Liver (tissue), 9 donors: ENCODE data around the gene SP3. TPM values are rescaled to one million over a fixed set of nuclear protein-coding genes. Genes with fewer than 3 reads are reported as not detected.

Experiments used
- DNase-seq: peaks from one replicate; pipeline ENCODE4 v3.0.0-alpha.2; 2017; ENCODE audit warnings: low spot score
- H3K27ac ChIP-seq, 2 donors: one replicate each; pipeline ENCODE4 v1.7.0; 2013; ENCODE audit warnings: inconsistent platforms in 2 of 2, low read length in 2 of 2, control low read depth in 1 of 2, low read depth in 1 of 2, mild to moderate bottlenecking in 1 of 2
- H3K27me3 ChIP-seq, 4 donors: one replicate each; pipeline versions ENCODE4 v1.6.1 to v1.7.0; 2013; ENCODE audit warnings: low read length in 3 of 4, inconsistent platforms in 1 of 4, mild to moderate bottlenecking in 1 of 4, moderate library complexity in 1 of 4; ENCODE audit not compliant: control insufficient read depth in 4 of 4, insufficient read depth in 4 of 4
- H3K36me3 ChIP-seq, 4 donors: one replicate each; pipeline versions ENCODE4 v1.6.1 to v1.7.0; 2013; ENCODE audit warnings: low read length in 3 of 4, mild to moderate bottlenecking in 3 of 4, low read depth in 1 of 4, moderate library complexity in 1 of 4; ENCODE audit not compliant: control insufficient read depth in 4 of 4, insufficient read depth in 3 of 4
- H3K4me1 ChIP-seq, 4 donors: one replicate each; pipeline versions ENCODE4 v1.6.1 to v1.7.0; 2013; ENCODE audit warnings: low read length in 3 of 4, mild to moderate bottlenecking in 3 of 4, moderate library complexity in 1 of 4; ENCODE audit not compliant: control insufficient read depth in 4 of 4, insufficient read depth in 4 of 4
- H3K4me3 ChIP-seq, 3 donors: one replicate each; pipeline versions ENCODE4 v1.6.1 to v1.7.0; 2013; ENCODE audit warnings: low read length in 3 of 3, control low read depth in 1 of 3, low read depth in 1 of 3, mild to moderate bottlenecking in 1 of 3
- H3K9ac ChIP-seq, 2 donors: one replicate each; pipeline ENCODE4 v1.7.0; 2013; ENCODE audit warnings: low read length in 2 of 2, mild to moderate bottlenecking in 2 of 2, moderate library complexity in 2 of 2, control low read depth in 1 of 2, low read depth in 1 of 2
- H3K9me3 ChIP-seq, 4 donors: one replicate each; pipeline versions ENCODE4 v1.6.1 to v1.7.0; 2013; ENCODE audit warnings: low read length in 3 of 4; ENCODE audit not compliant: control insufficient read depth in 4 of 4
- EGR1 ChIP-seq, 2 donors: IDR thresholded peaks; 2 replicates each; pipeline ENCODE4 v1.6.1; 2016 to 2018; ENCODE audit warnings: antibody characterized with exemption in 2 of 2, low read depth in 2 of 2
- FOXA1 ChIP-seq: IDR thresholded peaks from 2 replicates; pipeline ENCODE4 v1.6.1; 2016; ENCODE audit warnings: antibody characterized with exemption
- FOXA2 ChIP-seq: IDR thresholded peaks from 2 replicates; pipeline ENCODE4 v1.6.1; 2016; ENCODE audit warnings: antibody characterized with exemption
- GABPA ChIP-seq, 2 donors: IDR thresholded peaks in 1 of 2; conservative IDR thresholded peaks in 1 of 2; 2 replicates each; pipeline ENCODE4 v1.6.1; 2016; ENCODE audit warnings: antibody characterized with exemption in 2 of 2, mild to moderate bottlenecking in 1 of 2, moderate library complexity in 1 of 2
- HNF4A ChIP-seq, 2 donors: conservative IDR thresholded peaks; 2 replicates each; pipeline ENCODE4 v1.6.1; 2016; ENCODE audit warnings: antibody characterized with exemption in 2 of 2, mild to moderate bottlenecking in 2 of 2
- HNF4G ChIP-seq: IDR thresholded peaks from 2 replicates; pipeline ENCODE4 v1.6.1; 2016; ENCODE audit warnings: antibody characterized with exemption
- JUND ChIP-seq, 2 donors: IDR thresholded peaks; 2 replicates each; pipeline ENCODE4 v1.6.1; 2016; ENCODE audit warnings: antibody characterized with exemption in 2 of 2
- NR2F2 ChIP-seq: IDR thresholded peaks from 2 replicates; pipeline ENCODE4 v1.6.1; 2016; ENCODE audit warnings: antibody characterized with exemption
- RAD21 ChIP-seq, 2 donors: IDR thresholded peaks; 2 replicates each; pipeline ENCODE4 v1.6.1; 2016; ENCODE audit warnings: antibody characterized with exemption in 2 of 2, mild to moderate bottlenecking in 2 of 2
- RXRA ChIP-seq, 2 donors: IDR thresholded peaks; 2 replicates each; pipeline ENCODE4 v1.6.1; 2017 to 2018; ENCODE audit warnings: antibody characterized with exemption in 2 of 2, mild to moderate bottlenecking in 1 of 2
- SP1 ChIP-seq: IDR thresholded peaks from 2 replicates; pipeline ENCODE4 v1.6.1; 2018; ENCODE audit warnings: antibody characterized with exemption, mild to moderate bottlenecking
- TAF1 ChIP-seq: conservative IDR thresholded peaks from 2 replicates; pipeline ENCODE4 v1.6.1; 2016; ENCODE audit warnings: antibody characterized with exemption, mild to moderate bottlenecking
- YY1 ChIP-seq: IDR thresholded peaks from 2 replicates; pipeline ENCODE4 v1.6.1; 2016; ENCODE audit warnings: antibody characterized with exemption, mild to moderate bottlenecking
- WGBS: extraction: QIAGEN DNeasy Blood & Tissue Kit; methylation state at CpG from one replicate; pipeline ENCODE4 v1.1.7; 2013; 5-methylcytosine and 5-hydroxymethylcytosine counted together
- polyA plus RNA-seq, 2 donors: library from polyadenylated mRNA; stranded (reverse) in 1 of 2; unstranded in 1 of 2; fragments of 200-250 nt in 1 of 2; fragments of >200 nt in 1 of 2; fragmentation: Nextera tagmentation in 1 of 2; extraction: Ambion mirVana in 1 of 2; gene quantifications; one replicate each; pipeline versions ENCODE4 v1.2.1 to v1.2.3, GENCODE V29; 2013 to 2015
- total RNA-seq, 2 donors: library from RNA; depleted of rRNA; stranded (reverse); fragments of >200 nt; gene quantifications; one replicate each; pipeline ENCODE4 v1.2.3, GENCODE V29; 2014
- TF ChIP-seq, protein P1 (sequence below): IDR thresholded peaks from 2 replicates; pipeline ENCODE4 v1.6.1; 2016; ENCODE audit warnings: antibody characterized with exemption
- TF ChIP-seq, protein P2 (sequence below): fragments of 150-350 bp; IDR thresholded peaks from 2 replicates; pipeline ENCODE4 v1.5.1; 2017; ENCODE audit warnings: improper control_type of control experiment, low read depth, low read length; ENCODE audit not compliant: missing input control
- TF ChIP-seq, protein P3 (sequence below): IDR thresholded peaks from 2 replicates; pipeline ENCODE4 v1.6.1; 2016; ENCODE audit warnings: antibody characterized with exemption
- TF ChIP-seq, protein P4 (sequence below): IDR thresholded peaks from 2 replicates; pipeline ENCODE4 v1.6.1; 2016; ENCODE audit warnings: antibody characterized with exemption
- TF ChIP-seq, protein P5 (sequence below): IDR thresholded peaks from 2 replicates; pipeline ENCODE4 v1.6.1; 2016; ENCODE audit warnings: antibody characterized with exemption, mild to moderate bottlenecking
- donor health status: healthy.
- donor health status: healthy.
- donor health status: healthy.
- donor health status: healthy.
- donor health status: healthy.

SP3 gene
- total RNA-seq (10 to 100 TPM; 55.4 to 83.7 TPM), polyA plus RNA-seq (10 to 100 TPM in 1 of 2 donors, 1 to 10 TPM in 1; 10.0 to 11.0 TPM)

DNA sequence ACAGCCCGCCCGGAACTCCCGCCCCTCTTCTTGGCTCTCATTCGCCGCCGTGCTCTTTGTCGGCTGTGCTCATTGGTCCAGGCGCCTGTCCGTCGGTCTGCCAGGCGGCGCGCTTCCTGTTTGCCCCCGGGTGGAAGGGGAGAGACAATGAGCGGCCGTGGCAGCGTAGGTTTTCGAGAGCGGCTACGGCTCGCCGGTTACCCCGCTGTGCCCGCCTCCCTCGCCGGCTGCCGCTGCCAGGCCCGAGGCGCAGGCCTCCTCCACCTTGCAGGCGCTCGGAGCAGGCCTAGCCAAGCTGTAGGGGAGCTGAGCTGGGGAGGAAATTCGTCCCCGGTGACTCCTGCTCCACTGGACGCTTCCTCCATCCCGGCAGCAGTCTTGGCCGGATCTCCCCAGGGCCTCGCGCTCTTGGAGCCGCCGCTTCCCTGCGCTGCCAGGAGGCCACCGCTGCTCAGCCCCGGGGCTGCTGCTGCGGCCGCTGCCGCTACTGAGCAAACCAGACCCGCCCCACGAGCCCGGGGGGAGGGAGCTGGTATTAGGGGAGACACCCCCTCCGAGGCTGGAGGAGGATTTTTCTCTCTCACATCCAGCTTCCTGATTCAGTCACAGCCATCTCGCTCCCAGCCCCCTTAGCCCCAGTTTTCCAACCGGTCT lies at the start of gene SP3:
TSS of gene SP3 (minus strand) at position 2 of the 654 bp plus-strand sequence. CDS start 202 bp downstream, outside the sequence.
- H3K27ac ChIP-seq = peak within 1 kb of the TSS; percentile 100
- under 1% methylated on average over 52 of the region's 52 CpGs for WGBS
- peaks cover 0 to 37% (median 20%) of the 10 kb centered on the region in 4 donors for H3K4me1 ChIP-seq
- peak within 1 kb of the TSS; percentile 73 to 82 for H3K9ac ChIP-seq
- H3K27me3 ChIP-seq = no peaks in the 10 kb centered on the region
- H3K4me3 ChIP-seq = peak within 1 kb of the TSS; percentile 51 to 97 (median 97)
- H3K9me3 ChIP-seq = no peaks in the 10 kb centered on the region
- DNase-seq = peak; percentile 96
- H3K36me3 ChIP-seq = no peaks in the 10 kb centered on the region
- TF ChIP-seq FOXA2 (no peak), FOXA1 (no peak), RAD21 (IDR thresholded peaks at IDR 0.05) (peak in 1 of 2 donors; percentile 58), JUND (IDR thresholded peaks at IDR 0.05) (no peak), YY1 (peak; percentile 90), NR2F2 (no peak), HNF4A (conservative IDR thresholded peaks at IDR 0.05) (no peak), SP1 (peak; percentile 90), GABPA (IDR thresholded peaks at IDR 0.05 in 1 of 2, conservative IDR thresholded peaks at IDR 0.05 in 1 of 2) (peak; percentile 80 to 93), EGR1 (IDR thresholded peaks at IDR 0.05; ENCODE audit: low read depth in 2 of 2) (no peak), HNF4G (no peak), RXRA (IDR thresholded peaks at IDR 0.05) (peak in 1 of 2 donors; percentile 14), TAF1 (peak; percentile 69)
- TF ChIP-seq, protein P1, sequence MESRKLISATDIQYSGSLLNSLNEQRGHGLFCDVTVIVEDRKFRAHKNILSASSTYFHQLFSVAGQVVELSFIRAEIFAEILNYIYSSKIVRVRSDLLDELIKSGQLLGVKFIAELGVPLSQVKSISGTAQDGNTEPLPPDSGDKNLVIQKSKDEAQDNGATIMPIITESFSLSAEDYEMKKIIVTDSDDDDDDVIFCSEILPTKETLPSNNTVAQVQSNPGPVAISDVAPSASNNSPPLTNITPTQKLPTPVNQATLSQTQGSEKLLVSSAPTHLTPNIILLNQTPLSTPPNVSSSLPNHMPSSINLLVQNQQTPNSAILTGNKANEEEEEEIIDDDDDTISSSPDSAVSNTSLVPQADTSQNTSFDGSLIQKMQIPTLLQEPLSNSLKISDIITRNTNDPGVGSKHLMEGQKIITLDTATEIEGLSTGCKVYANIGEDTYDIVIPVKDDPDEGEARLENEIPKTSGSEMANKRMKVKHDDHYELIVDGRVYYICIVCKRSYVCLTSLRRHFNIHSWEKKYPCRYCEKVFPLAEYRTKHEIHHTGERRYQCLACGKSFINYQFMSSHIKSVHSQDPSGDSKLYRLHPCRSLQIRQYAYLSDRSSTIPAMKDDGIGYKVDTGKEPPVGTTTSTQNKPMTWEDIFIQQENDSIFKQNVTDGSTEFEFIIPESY = no peak
- TF ChIP-seq, protein P2, sequence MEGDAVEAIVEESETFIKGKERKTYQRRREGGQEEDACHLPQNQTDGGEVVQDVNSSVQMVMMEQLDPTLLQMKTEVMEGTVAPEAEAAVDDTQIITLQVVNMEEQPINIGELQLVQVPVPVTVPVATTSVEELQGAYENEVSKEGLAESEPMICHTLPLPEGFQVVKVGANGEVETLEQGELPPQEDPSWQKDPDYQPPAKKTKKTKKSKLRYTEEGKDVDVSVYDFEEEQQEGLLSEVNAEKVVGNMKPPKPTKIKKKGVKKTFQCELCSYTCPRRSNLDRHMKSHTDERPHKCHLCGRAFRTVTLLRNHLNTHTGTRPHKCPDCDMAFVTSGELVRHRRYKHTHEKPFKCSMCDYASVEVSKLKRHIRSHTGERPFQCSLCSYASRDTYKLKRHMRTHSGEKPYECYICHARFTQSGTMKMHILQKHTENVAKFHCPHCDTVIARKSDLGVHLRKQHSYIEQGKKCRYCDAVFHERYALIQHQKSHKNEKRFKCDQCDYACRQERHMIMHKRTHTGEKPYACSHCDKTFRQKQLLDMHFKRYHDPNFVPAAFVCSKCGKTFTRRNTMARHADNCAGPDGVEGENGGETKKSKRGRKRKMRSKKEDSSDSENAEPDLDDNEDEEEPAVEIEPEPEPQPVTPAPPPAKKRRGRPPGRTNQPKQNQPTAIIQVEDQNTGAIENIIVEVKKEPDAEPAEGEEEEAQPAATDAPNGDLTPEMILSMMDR = no peak
- TF ChIP-seq, protein P3, sequence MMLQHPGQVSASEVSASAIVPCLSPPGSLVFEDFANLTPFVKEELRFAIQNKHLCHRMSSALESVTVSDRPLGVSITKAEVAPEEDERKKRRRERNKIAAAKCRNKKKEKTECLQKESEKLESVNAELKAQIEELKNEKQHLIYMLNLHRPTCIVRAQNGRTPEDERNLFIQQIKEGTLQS = no peak
- TF ChIP-seq, protein P4, sequence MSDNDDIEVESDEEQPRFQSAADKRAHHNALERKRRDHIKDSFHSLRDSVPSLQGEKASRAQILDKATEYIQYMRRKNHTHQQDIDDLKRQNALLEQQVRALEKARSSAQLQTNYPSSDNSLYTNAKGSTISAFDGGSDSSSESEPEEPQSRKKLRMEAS = no peak
- TF ChIP-seq, protein P5, sequence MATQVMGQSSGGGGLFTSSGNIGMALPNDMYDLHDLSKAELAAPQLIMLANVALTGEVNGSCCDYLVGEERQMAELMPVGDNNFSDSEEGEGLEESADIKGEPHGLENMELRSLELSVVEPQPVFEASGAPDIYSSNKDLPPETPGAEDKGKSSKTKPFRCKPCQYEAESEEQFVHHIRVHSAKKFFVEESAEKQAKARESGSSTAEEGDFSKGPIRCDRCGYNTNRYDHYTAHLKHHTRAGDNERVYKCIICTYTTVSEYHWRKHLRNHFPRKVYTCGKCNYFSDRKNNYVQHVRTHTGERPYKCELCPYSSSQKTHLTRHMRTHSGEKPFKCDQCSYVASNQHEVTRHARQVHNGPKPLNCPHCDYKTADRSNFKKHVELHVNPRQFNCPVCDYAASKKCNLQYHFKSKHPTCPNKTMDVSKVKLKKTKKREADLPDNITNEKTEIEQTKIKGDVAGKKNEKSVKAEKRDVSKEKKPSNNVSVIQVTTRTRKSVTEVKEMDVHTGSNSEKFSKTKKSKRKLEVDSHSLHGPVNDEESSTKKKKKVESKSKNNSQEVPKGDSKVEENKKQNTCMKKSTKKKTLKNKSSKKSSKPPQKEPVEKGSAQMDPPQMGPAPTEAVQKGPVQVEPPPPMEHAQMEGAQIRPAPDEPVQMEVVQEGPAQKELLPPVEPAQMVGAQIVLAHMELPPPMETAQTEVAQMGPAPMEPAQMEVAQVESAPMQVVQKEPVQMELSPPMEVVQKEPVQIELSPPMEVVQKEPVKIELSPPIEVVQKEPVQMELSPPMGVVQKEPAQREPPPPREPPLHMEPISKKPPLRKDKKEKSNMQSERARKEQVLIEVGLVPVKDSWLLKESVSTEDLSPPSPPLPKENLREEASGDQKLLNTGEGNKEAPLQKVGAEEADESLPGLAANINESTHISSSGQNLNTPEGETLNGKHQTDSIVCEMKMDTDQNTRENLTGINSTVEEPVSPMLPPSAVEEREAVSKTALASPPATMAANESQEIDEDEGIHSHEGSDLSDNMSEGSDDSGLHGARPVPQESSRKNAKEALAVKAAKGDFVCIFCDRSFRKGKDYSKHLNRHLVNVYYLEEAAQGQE = peak; percentile 66
